PC-9 (cell line): Measurements from ENCODE around the gene RAB40C. TPM values are rescaled to one million over a fixed set of nuclear protein-coding genes. Genes with fewer than 3 reads are reported as not detected.

ENCODE experiments used
- BruUV-seq: library from RNA; stranded (reverse); fragments of 400-500 nt; replicated peaks from 2 replicates; lab custom pipeline; 2021; lab: Mats Ljungman, UMichigan
- CTCF ChIA-PET: fragments of 300-600 bp; sonication (Branson Sonifier 250); formaldehyde crosslinking; loops from one replicate; lab custom pipeline; 2022; ENCODE audit warnings: antibody characterized with exemption; lab: Charles Lee
- POLR2A ChIA-PET: fragments of 300-600 bp; sonication (Branson Sonifier 250); formaldehyde crosslinking; loops from one replicate; lab custom pipeline; 2022; ENCODE audit warnings: antibody characterized with exemption; ENCODE audit not compliant: unreplicated experiment; lab: Charles Lee
- DNase-seq, 2 experiments: peaks; one replicate each; pipeline versions ENCODE4 v3.0.0 to v3.0.0-alpha.2; 2015 to 2022; ENCODE audit warnings: mixed read lengths in 1 of 2
- H2AFZ ChIP-seq: fragments of 200-600 bp; sonication (generic); 2 replicates; pipeline ENCODE4 v1.8.1; 2017; ENCODE audit warnings: antibody characterized with exemption
- H3F3A ChIP-seq: fragments of 200-600 bp; sonication (generic); 2 replicates; pipeline ENCODE4 v1.8.1; 2017; ENCODE audit warnings: antibody characterized with exemption, mild to moderate bottlenecking, low read depth; ENCODE audit not compliant: insufficient read depth
- H3K27ac ChIP-seq: fragments of 200-600 bp; sonication (generic); 2 replicates; pipeline ENCODE4 v1.6.1; 2016; ENCODE audit warnings: mixed run types
- H3K27me3 ChIP-seq: fragments of 200-600 bp; sonication (generic); 2 replicates; pipeline ENCODE4 v1.6.1; 2016; ENCODE audit warnings: low read depth, mixed run types; ENCODE audit not compliant: insufficient read depth
- H3K36me3 ChIP-seq: fragments of 200-600 bp; sonication (generic); 2 replicates; pipeline ENCODE4 v1.6.1; 2016; ENCODE audit warnings: low read depth, mixed run types
- H3K4me1 ChIP-seq: fragments of 200-600 bp; sonication (generic); replicated peaks from 2 replicates; pipeline ENCODE4 v1.6.1; 2016; ENCODE audit warnings: mixed run types; ENCODE audit not compliant: insufficient read depth
- H3K4me2 ChIP-seq: fragments of 200-600 bp; sonication (generic); 2 replicates; pipeline ENCODE4 v1.6.1; 2017; ENCODE audit warnings: mixed run types
- H3K4me3 ChIP-seq: fragments of 200-600 bp; sonication (generic); 2 replicates; pipeline ENCODE4 v1.6.1; 2016; ENCODE audit warnings: mixed run types
- H3K79me2 ChIP-seq: fragments of 200-600 bp; sonication (generic); 2 replicates; pipeline ENCODE4 v1.6.1; 2017; ENCODE audit warnings: low read depth, mixed run types
- H3K9me2 ChIP-seq: fragments of 200-600 bp; sonication (generic); 2 replicates; pipeline ENCODE4 v1.8.1; 2017; ENCODE audit warnings: mild to moderate bottlenecking; ENCODE audit not compliant: insufficient read depth
- H3K9me3 ChIP-seq: fragments of 200-600 bp; sonication (generic); 2 replicates; pipeline ENCODE4 v1.8.1; 2016; ENCODE audit warnings: low read depth; ENCODE audit not compliant: insufficient read depth
- H4K20me1 ChIP-seq: fragments of 200-600 bp; sonication (generic); 2 replicates; pipeline ENCODE4 v1.8.1; 2017; ENCODE audit not compliant: insufficient read depth
- EZH2 ChIP-seq: fragments of 200-600 bp; sonication (generic); IDR thresholded peaks from 2 replicates; pipeline ENCODE4 v1.8.0; 2017; ENCODE audit warnings: antibody characterized with exemption, low read depth
- intact Hi-C: fragments of 100-400 bp; cut with micrococcal nuclease; formaldehyde crosslinking; loops from one replicate; pipeline ENCODE4 v1.10.0; 2022; ENCODE audit not compliant: unreplicated experiment
- total RNA-seq: library from RNA; stranded (reverse); gene quantifications from 2 replicates; pipeline ENCODE4 v1.2.3, GENCODE V29; 2021
- TF ChIP-seq, protein P1 (sequence below): fragments of 200-600 bp; sonication (generic); conservative IDR thresholded peaks from 2 replicates; pipeline ENCODE4 v1.6.1; 2017; ENCODE audit warnings: mixed run types, antibody characterized with exemption, mild to moderate bottlenecking, moderate library complexity

The RAB40C gene
- total RNA-seq, 1 experiment from 2014 or later = 47.1 TPM

GRCh38 chr16:569445-570254 lies 20.2 kb upstream of the RAB40C start, which contains the start of gene PIGQ:
Gene PIGQ, plus strand, starts transcription at chr16:569968. Its CDS starts 4,107 bp downstream, at chr16:574075.
- Histone ChIP-seq H3F3A (no peaks in the 10 kb centered on the region; the same call in 1 of the 2 replicates), H3K27me3 (no peaks in the 10 kb centered on the region), H3K9me3 (no peaks in the 10 kb centered on the region), H3K27ac (no peak within 1 kb of the TSS), H3K36me3 (no peaks in the 10 kb centered on the region), H3K79me2 (peaks cover 17% of the 10 kb centered on the region), H2AFZ (peak within 1 kb of the TSS; percentile 88), H3K9me2 (no peaks in the 10 kb centered on the region), H3K4me3 (peak within 1 kb of the TSS; percentile 84), H4K20me1 (peaks cover 5% of the 10 kb centered on the region; the same call in 1 of the 2 replicates), H3K4me2 (peak within 1 kb of the TSS; percentile 87), H3K4me1 (peaks cover 11% of the 10 kb centered on the region)
- TF ChIP-seq, protein P1, sequence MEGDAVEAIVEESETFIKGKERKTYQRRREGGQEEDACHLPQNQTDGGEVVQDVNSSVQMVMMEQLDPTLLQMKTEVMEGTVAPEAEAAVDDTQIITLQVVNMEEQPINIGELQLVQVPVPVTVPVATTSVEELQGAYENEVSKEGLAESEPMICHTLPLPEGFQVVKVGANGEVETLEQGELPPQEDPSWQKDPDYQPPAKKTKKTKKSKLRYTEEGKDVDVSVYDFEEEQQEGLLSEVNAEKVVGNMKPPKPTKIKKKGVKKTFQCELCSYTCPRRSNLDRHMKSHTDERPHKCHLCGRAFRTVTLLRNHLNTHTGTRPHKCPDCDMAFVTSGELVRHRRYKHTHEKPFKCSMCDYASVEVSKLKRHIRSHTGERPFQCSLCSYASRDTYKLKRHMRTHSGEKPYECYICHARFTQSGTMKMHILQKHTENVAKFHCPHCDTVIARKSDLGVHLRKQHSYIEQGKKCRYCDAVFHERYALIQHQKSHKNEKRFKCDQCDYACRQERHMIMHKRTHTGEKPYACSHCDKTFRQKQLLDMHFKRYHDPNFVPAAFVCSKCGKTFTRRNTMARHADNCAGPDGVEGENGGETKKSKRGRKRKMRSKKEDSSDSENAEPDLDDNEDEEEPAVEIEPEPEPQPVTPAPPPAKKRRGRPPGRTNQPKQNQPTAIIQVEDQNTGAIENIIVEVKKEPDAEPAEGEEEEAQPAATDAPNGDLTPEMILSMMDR = no peak
- TF ChIP-seq EZH2 = no peak
- ChIA-PET POLR2A (interaction anchor here (0.6 to 0.9 kb wide), 5 partner anchors 34 to 187 kb away, joined by 3 to 7 read pairs (median 5); no protein-coding TSS in a partner anchor), CTCF (no interaction called here)
- intact Hi-C loops = loop anchor here (2.0 kb wide), 1 partner anchor 35 kb away; no protein-coding TSS in a partner anchor
- TSS peak; percentile 65 for BruUV-seq
- DNase-seq = peak in 1 of 2 experiments; percentile 72

DNA sequence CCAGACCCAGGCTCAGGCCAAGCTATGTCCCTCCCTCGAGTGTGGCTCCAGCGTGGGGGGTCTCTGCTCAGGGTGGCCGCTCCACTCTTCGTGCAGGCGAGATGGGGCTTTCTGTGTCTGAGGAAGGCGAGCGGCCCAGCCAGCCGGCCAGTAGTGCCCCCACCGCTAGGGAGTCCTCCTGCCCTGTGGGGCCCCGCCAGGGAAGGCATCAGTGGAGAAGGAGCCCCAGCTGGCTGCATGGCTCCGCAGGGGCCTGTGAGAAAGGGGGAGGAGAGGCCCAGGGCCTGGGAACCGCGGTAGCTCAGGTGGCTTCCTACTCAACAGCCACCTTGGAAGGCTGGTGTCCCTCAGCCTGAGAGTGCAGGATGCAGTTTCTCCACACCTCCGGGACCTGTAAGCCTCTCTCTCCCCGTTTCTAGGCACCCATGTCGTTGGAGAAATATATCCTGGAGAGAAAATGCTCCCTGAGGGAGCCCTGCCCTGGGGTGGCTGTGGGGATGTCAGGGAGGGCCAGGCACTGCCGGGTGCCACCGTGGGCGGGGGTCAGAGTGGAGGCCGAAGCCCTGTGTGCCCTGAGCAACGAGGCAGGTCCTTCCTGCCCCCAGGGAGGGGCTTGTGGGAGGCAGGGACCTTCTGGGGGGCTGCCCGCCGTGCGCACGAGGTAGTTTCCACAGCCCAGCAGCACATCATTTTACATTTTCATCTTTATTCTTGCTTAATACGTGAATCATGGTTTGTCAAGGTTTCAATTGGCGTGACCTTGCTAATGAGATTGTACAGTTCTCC lies 16.8 kb upstream of the RAB40C start:
- Histone ChIP-seq H4K20me1 (peaks cover 5% of the 10 kb centered on the region; the same call in 1 of the 2 replicates), H3K4me3 (no peak overlapping the region), H3K79me2 (peaks cover 17% of the 10 kb centered on the region), H3F3A (no peaks in the 10 kb centered on the region; the same call in 1 of the 2 replicates), H2AFZ (no peak overlapping the region), H3K4me2 (no peak overlapping the region), H3K4me1 (peaks cover 11% of the 10 kb centered on the region), H3K27ac (no peak overlapping the region), H3K36me3 (no peaks in the 10 kb centered on the region), H3K27me3 (no peaks in the 10 kb centered on the region), H3K9me2 (no peaks in the 10 kb centered on the region), H3K9me3 (no peaks in the 10 kb centered on the region)
- no TSS peak for BruUV-seq
- CTCF ChIA-PET = no interaction called here
- POLR2A ChIA-PET = no interaction called here
- TF ChIP-seq, protein P1 = no peak
- TF ChIP-seq EZH2 = no peak
- intact Hi-C loops = no loop called here
- DNase-seq = no peak

- Histone ChIP-seq H2AFZ (no peak overlapping the region), H3K27me3 (no peaks in the 10 kb centered on the region), H3K4me2 (no peak overlapping the region), H3K4me1 (peaks cover 3% of the 10 kb centered on the region), H3K27ac (no peak overlapping the region), H4K20me1 (peaks cover 5% of the 10 kb centered on the region; the same call in 1 of the 2 replicates), H3K79me2 (peaks cover 17% of the 10 kb centered on the region), H3F3A (no peaks in the 10 kb centered on the region; the same call in 1 of the 2 replicates), H3K9me3 (no peaks in the 10 kb centered on the region), H3K4me3 (no peak overlapping the region), H3K36me3 (no peaks in the 10 kb centered on the region), H3K9me2 (no peaks in the 10 kb centered on the region)
- no peak for TF ChIP-seq EZH2
- TF ChIP-seq, protein P1 = no peak
- ChIA-PET POLR2A (no interaction called here), CTCF (no interaction called here)
- no TSS peak for BruUV-seq
- no peak for DNase-seq
- intact Hi-C loops = no loop called here
Observed at GRCh38 chr16:574021-574760, 15.7 kb upstream of the RAB40C start.
